Gastrocnemius medialis (tissue), 4 donors: Measurements from ENCODE around the gene FNDC11. TPM values are rescaled to one million over a fixed set of nuclear protein-coding genes. Genes with fewer than 3 reads are reported as not detected.
"Not testable (repeated sequence)": the region's sequence is repeated elsewhere in the genome, so short reads cannot be mapped to it uniquely, and the experiment has no call there.

ENCODE experiments used
- ATAC-seq, 2 donors: fragments of 150-250 bp; one replicate each; pipeline ENCODE4 v1.9.1; 2016
- DNase-seq, 2 donors: peaks; one replicate each; pipeline ENCODE4 v3.0.0-alpha.2; 2019
- H3K27ac ChIP-seq, 4 donors: fragments of 200-600 bp; sonication (generic); 1 replicate in 1 of 4; 2 replicates in 3 of 4; pipeline ENCODE4 v1.5.1; 2016 to 2018; ENCODE audit warnings: mild to moderate bottlenecking in 2 of 4, moderate library complexity in 1 of 4
- H3K27me3 ChIP-seq, 3 donors: fragments of 200-600 bp; sonication (generic) in 2 of 3; 1 replicate in 1 of 3; 2 replicates in 2 of 3; pipeline versions ENCODE4 v1.5.1 to v1.6.0; 2016 to 2019; ENCODE audit warnings: mild to moderate bottlenecking in 1 of 3, moderate library complexity in 1 of 3
- H3K36me3 ChIP-seq, 2 donors: fragments of 200-600 bp; sonication (generic) in 1 of 2; one replicate each; pipeline ENCODE4 v1.5.1; 2017 to 2018
- H3K4me1 ChIP-seq, 2 donors: fragments of 200-600 bp; sonication (generic) in 1 of 2; one replicate each; pipeline ENCODE4 v1.5.1; 2016 to 2017; ENCODE audit warnings: mild to moderate bottlenecking in 2 of 2
- H3K4me3 ChIP-seq, 4 donors: fragments of 200-600 bp; sonication (generic) in 3 of 4; 1 replicate in 1 of 4; 2 replicates in 3 of 4; pipeline ENCODE4 v1.5.1; 2016 to 2019; ENCODE audit warnings: mild to moderate bottlenecking in 2 of 4
- H3K9me3 ChIP-seq, 3 donors: fragments of 200-600 bp; sonication (generic) in 2 of 3; 1 replicate in 1 of 3; 2 replicates in 2 of 3; pipeline ENCODE4 v1.5.1; 2016 to 2019
- CTCF ChIP-seq, 5 experiments: fragments of 450-650 bp in 3 of 5; fragments of 200-600 bp in 2 of 5; sonication (generic) in 2 of 5; IDR thresholded peaks in 4 of 5; conservative IDR thresholded peaks in 1 of 5; 1 replicate in 4 of 5; 2 replicates in 1 of 5; pipeline ENCODE4 v1.5.1; 2016 to 2019; ENCODE audit warnings: antibody characterized with exemption in 5 of 5, mild to moderate bottlenecking in 3 of 5, moderate library complexity in 3 of 5
- POLR2A ChIP-seq, 2 donors: fragments of 450-650 bp; IDR thresholded peaks; one replicate each; pipeline ENCODE4 v1.6.1; 2017; ENCODE audit warnings: antibody characterized with exemption in 2 of 2, mild to moderate bottlenecking in 2 of 2, moderate library complexity in 2 of 2
- in situ Hi-C, 4 donors: fragments of 200-750 bp; cut with MboI; loops; one replicate each; pipeline versions ENCODE4 v1.15.0 to v1.8.0; 2017; ENCODE audit warnings: low sequenced_read_pairs in 4 of 4
- intact Hi-C: fragments of 100-400 bp; cut with DNase I; formaldehyde crosslinking; loops from one replicate; pipeline ENCODE4 v1.15.1; 2023; ENCODE audit warnings: low total_unique reads
- total RNA-seq, 4 donors: library from RNA; depleted of rRNA; stranded (reverse); fragments of >200 nt; gene quantifications; one replicate each; pipeline versions ENCODE4 v1.1.0 to v1.2.3, GENCODE V29; 2016

FNDC11 gene
- total RNA-seq, 4 donors from 2014 or later = 0.13 TPM; not detected in 3

- H3K4me3 ChIP-seq = no peak overlapping the region
- intact Hi-C loops = no loop called here
- peaks cover 0 to 2% (median 0%) of the 10 kb centered on the region in 3 donors for H3K27me3 ChIP-seq
- no peaks in the 10 kb centered on the region for H3K4me1 ChIP-seq
- ATAC-seq (no peak), DNase-seq (no peak)
- TF ChIP-seq CTCF (IDR thresholded peaks at IDR 0.05 in 4 of 5, conservative IDR thresholded peaks at IDR 0.05 in 1 of 5) (no peak), POLR2A (IDR thresholded peaks at IDR 0.05) (no peak)
- H3K9me3 ChIP-seq = no peaks in the 10 kb centered on the region
- no peaks in the 10 kb centered on the region for H3K36me3 ChIP-seq
- H3K27ac ChIP-seq = no peak overlapping the region
- in situ Hi-C loops = no loop called here
These were observed 13.6 kb downstream of the FNDC11 start for GRCh38 chr20:63567386-63568169.

- peaks cover 0 to 2% of the 10 kb centered on the region in 2 donors for H3K4me1 ChIP-seq
- in situ Hi-C loops = no loop called here
- H3K27me3 ChIP-seq = peaks cover 1 to 10% (median 7%) of the 10 kb centered on the region in 3 donors
- no peak overlapping the region for H3K27ac ChIP-seq
- H3K36me3 ChIP-seq = no peaks in the 10 kb centered on the region
- TF ChIP-seq CTCF (IDR thresholded peaks at IDR 0.05 in 4 of 5, conservative IDR thresholded peaks at IDR 0.05 in 1 of 5) = no peak
- TF ChIP-seq POLR2A (IDR thresholded peaks at IDR 0.05) = no peak
- intact Hi-C loops = no loop called here
- no peaks in the 10 kb centered on the region for H3K9me3 ChIP-seq
- DNase-seq (no peak), ATAC-seq (no peak)
- H3K4me3 ChIP-seq = no peak overlapping the region
These were observed 14.4 kb downstream of the FNDC11 start for GRCh38 chr20:63568170-63568981.

GRCh38 chr20:63568986-63569949, 15.3 kb downstream of the FNDC11 start:
- in situ Hi-C loops = no loop called here
- Histone ChIP-seq H3K9me3 (no peaks in the 10 kb centered on the region), H3K4me1 (peaks cover 0 to 5% of the 10 kb centered on the region in 2 donors), H3K27ac (no peak overlapping the region), H3K27me3 (peaks cover 3 to 12% (median 10%) of the 10 kb centered on the region in 3 donors), H3K36me3 (no peaks in the 10 kb centered on the region), H3K4me3 (no peak overlapping the region)
- DNase-seq (no peak), ATAC-seq (no peak)
- intact Hi-C loops = no loop called here
- TF ChIP-seq CTCF (IDR thresholded peaks at IDR 0.05 in 4 of 5, conservative IDR thresholded peaks at IDR 0.05 in 1 of 5) (no peak), POLR2A (IDR thresholded peaks at IDR 0.05) (no peak)

- Histone ChIP-seq H3K4me1 (peaks cover 0 to 10% of the 10 kb centered on the region in 2 donors), H3K27me3 (peaks cover 3 to 12% (median 10%) of the 10 kb centered on the region in 3 donors), H3K27ac (no peak overlapping the region), H3K9me3 (no peaks in the 10 kb centered on the region), H3K4me3 (no peak overlapping the region), H3K36me3 (no peaks in the 10 kb centered on the region)
- in situ Hi-C loops = no loop called here
- intact Hi-C loops = no loop called here
- no peak for TF ChIP-seq POLR2A (IDR thresholded peaks at IDR 0.05)
- TF ChIP-seq CTCF (IDR thresholded peaks at IDR 0.05 in 4 of 5, conservative IDR thresholded peaks at IDR 0.05 in 1 of 5) = no peak
- ATAC-seq = no peak
- DNase-seq = no peak
These were observed 16.5 kb downstream of the FNDC11 start for GRCh38 chr20:63570281-63571086.

- H3K27ac ChIP-seq, in situ Hi-C loops, intact Hi-C loops, H3K36me3 ChIP-seq, H3K9me3 ChIP-seq, H3K4me3 ChIP-seq, DNase-seq, ATAC-seq: not testable (repeated sequence)
- peaks cover 0 to 12% of the 10 kb centered on the region in 2 donors for H3K4me1 ChIP-seq
- peaks cover 3 to 12% (median 10%) of the 10 kb centered on the region in 3 donors for H3K27me3 ChIP-seq
These were observed 17.1 kb downstream of the FNDC11 start for GRCh38 chr20:63571087-63571478.
